Right cardiac atrium (tissue), 5 donors: Measurements from ENCODE around the gene TUBB1. TPM values are rescaled to one million over a fixed set of nuclear protein-coding genes. Genes with fewer than 3 reads are reported as not detected.

Experiments used
- ATAC-seq, 2 donors: fragments of 200-7000 bp; cut with Tn5 transposase; one replicate each; pipeline versions ENCODE4 v1.8.0 to v1.9.1; 2020; ENCODE audit warnings: moderate library complexity in 2 of 2, mild to moderate bottlenecking in 1 of 2
- DNase-seq, 3 donors: peaks; one replicate each; pipeline ENCODE4 v3.0.0-alpha.2; 2020
- H3K27ac ChIP-seq: one replicate; pipeline ENCODE4 v1.5.1; 2013; ENCODE audit warnings: mild to moderate bottlenecking, low read length, control low read depth, moderate library complexity
- H3K27me3 ChIP-seq: one replicate; pipeline ENCODE4 v1.6.1; 2013; ENCODE audit not compliant: control insufficient read depth, insufficient read depth
- H3K4me1 ChIP-seq: one replicate; pipeline ENCODE4 v1.6.1; 2013; ENCODE audit warnings: low read length; ENCODE audit not compliant: control insufficient read depth, insufficient read depth
- H3K4me3 ChIP-seq: one replicate; pipeline ENCODE4 v1.5.1; 2013; ENCODE audit warnings: low read length, control low read depth
- H3K9me3 ChIP-seq: one replicate; pipeline ENCODE4 v1.6.1; 2013; ENCODE audit warnings: low read length; ENCODE audit not compliant: control insufficient read depth
- WGBS: extraction: QIAGEN DNeasy Blood & Tissue Kit; methylation state at CpG from one replicate; pipeline ENCODE4 v1.1.7; 2013; 5-methylcytosine and 5-hydroxymethylcytosine counted together
- intact Hi-C, 4 donors: fragments of 100-400 bp; cut with DNase I; formaldehyde crosslinking; loops; one replicate each; pipeline versions ENCODE4 v1.11.0 to v1.14.0; 2022 to 2023
- polyA plus RNA-seq: library from polyadenylated mRNA; stranded (reverse); fragments of 200-250 nt; gene quantifications from one replicate; pipeline ENCODE4 v1.2.3, GENCODE V29; 2013
- total RNA-seq, 4 donors: library from RNA; stranded (reverse); fragmentation: NEBNext Ultra II Directional; extraction: Animal tissue kit (Norgen Biotek cat#: 25700); gene quantifications; one replicate each; pipeline ENCODE4 v1.2.1, GENCODE V29; 2021
- donor health status: healthy with polysubstance abuse.
- donor health status: DM: no; HTN: yes; CAD: no.
- donor health status: DM: no; HTN: no; CAD: no.
- donor health status: DM: no; HTN: yes; CAD: no; lungs with severe emphysema.
- donor health status: DM: yes; HTN: yes; CAD: no.

Gene TUBB1
- total and polyA plus RNA-seq, 5 donors = 0.09 to 0.17 (median 0.12) TPM; not detected in 1

DNA sequence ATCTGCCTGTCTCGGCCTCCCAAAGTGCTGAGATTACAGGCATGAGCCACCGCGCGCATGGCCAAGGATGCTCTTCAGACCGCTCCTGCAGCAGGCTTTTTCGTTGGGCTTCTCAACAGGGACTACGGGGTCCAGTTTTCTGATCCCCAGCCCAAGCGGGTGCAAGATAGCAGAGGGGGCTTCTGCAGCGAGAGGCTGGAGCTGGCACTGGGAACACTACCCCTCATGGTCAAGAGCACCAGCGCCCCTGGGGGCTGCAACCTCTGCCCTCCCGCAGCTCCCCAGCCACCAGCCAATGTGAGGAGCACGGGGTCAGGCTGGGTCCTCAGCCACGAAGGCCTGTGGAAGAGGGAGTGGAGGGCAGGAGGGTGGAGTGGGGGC, 18.2 kb upstream of the TUBB1 start:
- Histone ChIP-seq H3K4me3 (no peak overlapping the region), H3K4me1 (peaks cover 9% of the 10 kb centered on the region), H3K27ac (no peak overlapping the region), H3K9me3 (no peaks in the 10 kb centered on the region), H3K27me3 (no peaks in the 10 kb centered on the region)
- ATAC-seq (no peak), DNase-seq (no peak)
- intact Hi-C loops = no loop called here
- 88% methylated on average over 13 of the region's 13 CpGs for WGBS

DNA sequence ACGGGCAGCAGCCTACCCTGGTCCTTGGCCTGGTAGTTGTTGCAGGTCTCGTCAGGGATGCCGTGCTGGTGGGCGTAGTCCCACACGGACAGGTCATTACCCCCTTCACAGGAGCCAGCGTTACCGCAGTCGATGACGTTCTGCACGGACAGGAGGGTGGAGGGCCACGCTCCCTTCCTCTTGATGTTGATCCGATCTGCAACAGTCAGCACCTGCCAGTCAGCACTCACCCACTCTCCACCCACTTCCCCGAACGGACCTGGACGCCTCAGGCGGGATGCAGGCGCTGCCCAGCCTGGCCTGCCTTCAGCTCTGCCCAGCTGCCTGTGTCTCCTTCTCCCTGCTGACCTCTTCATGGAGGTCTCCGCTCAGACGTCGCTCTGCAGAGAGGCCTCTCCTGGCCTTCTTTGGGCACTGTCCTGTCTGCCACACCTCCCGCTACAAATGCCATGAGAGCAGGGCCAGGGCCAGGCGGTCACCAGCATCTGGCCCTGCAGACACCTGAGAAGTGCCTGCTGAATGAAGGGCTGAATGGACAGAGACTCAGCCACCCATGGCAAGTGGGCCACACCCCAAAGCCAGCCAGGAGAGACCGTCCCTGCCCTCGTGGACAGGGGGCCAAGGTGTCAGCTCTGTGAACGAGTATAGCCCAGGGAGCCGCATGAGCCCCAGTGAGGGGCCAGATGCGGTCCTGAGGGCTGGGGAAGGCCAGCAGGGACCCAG, 17.6 kb upstream of the TUBB1 start:
- no peak for DNase-seq
- Histone ChIP-seq H3K27ac (no peak overlapping the region), H3K4me1 (peaks cover 9% of the 10 kb centered on the region), H3K27me3 (no peaks in the 10 kb centered on the region), H3K4me3 (no peak overlapping the region), H3K9me3 (no peaks in the 10 kb centered on the region)
- intact Hi-C loops = no loop called here
- WGBS = 87% methylated on average over 27 of the region's 27 CpGs
- ATAC-seq = no peak

DNA sequence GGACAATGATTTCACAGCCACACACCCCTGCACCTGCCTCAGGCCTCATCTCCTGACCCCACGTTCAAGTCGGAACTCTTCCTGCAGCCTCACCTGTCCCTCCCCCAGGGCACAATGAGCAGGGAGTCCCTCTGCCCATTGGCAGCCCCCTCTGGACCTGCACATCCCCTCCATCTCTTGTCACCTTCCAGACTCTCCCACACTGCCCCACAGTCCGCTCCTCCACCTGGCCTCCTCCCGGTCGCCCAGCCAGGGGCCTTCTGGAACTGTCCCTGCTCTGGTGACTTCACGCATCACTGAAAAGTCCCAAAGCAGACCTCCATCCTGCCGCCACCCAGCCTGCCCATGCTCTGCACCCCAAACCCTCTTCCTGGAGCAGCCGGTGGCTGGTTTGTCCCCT, 16.8 kb upstream of the TUBB1 start:
- H3K4me1 ChIP-seq = peaks cover 9% of the 10 kb centered on the region

GRCh38 chr20:59002874-59003399, 16.3 kb upstream of the TUBB1 start:
- no peak overlapping the region for H3K27ac ChIP-seq
- DNase-seq (no peak), ATAC-seq (no peak)
- H3K27me3 ChIP-seq = no peaks in the 10 kb centered on the region
- H3K4me3 ChIP-seq = no peak overlapping the region
- peaks cover 9% of the 10 kb centered on the region for H3K4me1 ChIP-seq
- intact Hi-C loops = no loop called here
- no peaks in the 10 kb centered on the region for H3K9me3 ChIP-seq
- WGBS = 86% methylated on average over 17 of the region's 17 CpGs

More for the DNA sequence above, 16.8 kb upstream of the TUBB1 start:
- intact Hi-C loops = no loop called here
- Histone ChIP-seq H3K4me3 (no peak overlapping the region), H3K27me3 (no peaks in the 10 kb centered on the region), H3K9me3 (no peaks in the 10 kb centered on the region), H3K27ac (no peak overlapping the region)
- 79% methylated on average over 8 of the region's 8 CpGs for WGBS
- no peak for DNase-seq
- ATAC-seq = no peak

DNA sequence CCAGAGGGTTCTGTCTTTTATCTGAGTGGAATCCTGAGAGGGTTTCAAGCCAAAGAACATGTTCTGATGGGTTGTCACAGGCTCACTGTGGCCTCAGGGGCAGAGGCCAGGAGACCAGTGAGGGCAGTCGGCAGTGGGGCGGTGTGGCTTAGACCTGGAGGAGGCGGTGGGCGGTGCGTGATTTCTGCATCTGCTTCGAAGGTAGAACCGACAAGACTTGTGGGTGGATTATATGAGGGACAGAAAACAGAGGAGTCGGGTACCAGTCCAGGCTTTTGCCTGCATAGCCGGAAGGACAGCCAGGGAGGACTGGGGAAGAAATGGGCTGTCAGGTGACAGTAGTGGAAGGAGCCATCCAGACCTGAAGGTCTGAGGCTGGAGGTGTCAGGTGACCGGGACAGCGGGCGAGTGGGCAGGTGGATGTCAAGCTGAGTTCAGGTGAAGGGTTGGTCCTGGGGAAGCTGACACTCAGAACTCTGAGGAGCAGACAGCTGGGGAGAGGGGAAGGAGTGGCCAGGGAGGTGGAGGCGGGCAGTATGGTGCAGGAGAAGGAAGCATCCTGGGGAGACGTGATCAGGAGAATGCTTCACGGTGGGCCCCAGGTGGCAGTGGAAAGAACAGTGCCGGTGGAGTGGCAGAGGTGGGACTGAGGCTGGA, 15.3 kb upstream of the TUBB1 start:
- no peaks in the 10 kb centered on the region for H3K9me3 ChIP-seq
- no peaks in the 10 kb centered on the region for H3K27me3 ChIP-seq
- H3K4me3 ChIP-seq = no peak overlapping the region
- 86% methylated on average over 16 of the region's 16 CpGs for WGBS
- no peak overlapping the region for H3K27ac ChIP-seq
- ATAC-seq (no peak), DNase-seq (no peak)
- intact Hi-C loops = no loop called here
- peaks cover 9% of the 10 kb centered on the region for H3K4me1 ChIP-seq

GRCh38 chr20:59004493-59004762, 14.8 kb upstream of the TUBB1 start:
- Histone ChIP-seq H3K9me3 (no peaks in the 10 kb centered on the region), H3K4me3 (no peak overlapping the region), H3K27ac (no peak overlapping the region), H3K27me3 (no peaks in the 10 kb centered on the region), H3K4me1 (peaks cover 9% of the 10 kb centered on the region)
- ATAC-seq = no peak
- DNase-seq = peak; percentile 48 to 86 (median 80)
- intact Hi-C loops = no loop called here
- WGBS = 58% methylated on average over 4 of the region's 4 CpGs

GRCh38 chr20:59004763-59005522, 14.3 kb upstream of the TUBB1 start:
- DNase-seq (peak; percentile 61 to 87 (median 86)), ATAC-seq (peak; percentile 63 to 71)
- H3K27ac ChIP-seq = no peak overlapping the region
- no peaks in the 10 kb centered on the region for H3K9me3 ChIP-seq
- H3K4me1 ChIP-seq = peaks cover 9% of the 10 kb centered on the region
- H3K4me3 ChIP-seq = no peak overlapping the region
- H3K27me3 ChIP-seq = no peaks in the 10 kb centered on the region
- WGBS = 41% methylated on average over 17 of the region's 17 CpGs
- intact Hi-C loops = no loop called here

- 76% methylated on average over 3 of the region's 3 CpGs for WGBS
- intact Hi-C loops = no loop called here
- Histone ChIP-seq H3K4me3 (peak overlapping the region; percentile 76), H3K27me3 (no peaks in the 10 kb centered on the region), H3K9me3 (no peaks in the 10 kb centered on the region), H3K4me1 (peaks cover 9% of the 10 kb centered on the region), H3K27ac (peak overlapping the region; percentile 13)
- ATAC-seq = no peak
- DNase-seq = no peak
Measured at GRCh38 chr20:59005523-59006166, 13.6 kb upstream of the TUBB1 start.

DNA sequence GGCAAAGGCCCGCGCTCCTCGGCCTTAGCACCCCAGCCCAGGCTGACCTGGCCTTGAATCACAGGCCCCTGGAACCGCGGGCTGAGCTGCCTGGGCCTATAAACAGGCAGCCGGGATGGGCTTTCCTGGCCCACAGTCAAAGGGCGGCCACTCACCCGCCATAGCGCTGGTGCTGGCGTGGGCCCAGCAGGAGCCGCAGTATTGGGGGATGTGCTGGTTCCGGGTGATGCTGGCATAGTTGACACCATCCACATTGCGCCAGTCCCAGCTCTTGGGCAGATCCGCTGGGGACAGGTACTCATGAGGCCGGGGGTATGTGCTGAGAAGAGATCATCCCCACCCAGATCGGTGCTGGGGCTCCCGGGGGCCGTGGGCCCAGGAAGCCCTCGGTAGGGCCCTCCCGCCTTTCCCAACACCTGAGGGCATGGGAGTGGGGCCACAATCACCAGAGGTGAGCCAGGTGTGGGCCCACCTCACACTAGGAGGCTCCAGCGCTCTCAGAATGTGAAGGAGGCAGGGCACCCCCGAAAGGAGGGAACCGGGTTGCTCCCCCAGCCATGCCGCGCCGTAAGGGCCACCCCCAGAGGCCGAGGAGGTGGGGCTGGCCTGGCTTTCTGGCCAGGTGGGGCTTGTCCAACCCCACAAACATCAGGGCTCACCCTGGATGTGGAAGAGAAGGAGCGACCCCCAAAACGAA, 12.9 kb upstream of the TUBB1 start:
- H3K9me3 ChIP-seq = no peaks in the 10 kb centered on the region
- ATAC-seq (peak; percentile 7 to 38), DNase-seq (peak in 2 of 3 donors; percentile 63 to 73)
- peak overlapping the region; percentile 76 for H3K4me3 ChIP-seq
- intact Hi-C loops = no loop called here
- WGBS = 34% methylated on average over 29 of the region's 29 CpGs
- peaks cover 11% of the 10 kb centered on the region for H3K4me1 ChIP-seq
- H3K27me3 ChIP-seq = no peaks in the 10 kb centered on the region
- peak overlapping the region; percentile 33 for H3K27ac ChIP-seq

DNA sequence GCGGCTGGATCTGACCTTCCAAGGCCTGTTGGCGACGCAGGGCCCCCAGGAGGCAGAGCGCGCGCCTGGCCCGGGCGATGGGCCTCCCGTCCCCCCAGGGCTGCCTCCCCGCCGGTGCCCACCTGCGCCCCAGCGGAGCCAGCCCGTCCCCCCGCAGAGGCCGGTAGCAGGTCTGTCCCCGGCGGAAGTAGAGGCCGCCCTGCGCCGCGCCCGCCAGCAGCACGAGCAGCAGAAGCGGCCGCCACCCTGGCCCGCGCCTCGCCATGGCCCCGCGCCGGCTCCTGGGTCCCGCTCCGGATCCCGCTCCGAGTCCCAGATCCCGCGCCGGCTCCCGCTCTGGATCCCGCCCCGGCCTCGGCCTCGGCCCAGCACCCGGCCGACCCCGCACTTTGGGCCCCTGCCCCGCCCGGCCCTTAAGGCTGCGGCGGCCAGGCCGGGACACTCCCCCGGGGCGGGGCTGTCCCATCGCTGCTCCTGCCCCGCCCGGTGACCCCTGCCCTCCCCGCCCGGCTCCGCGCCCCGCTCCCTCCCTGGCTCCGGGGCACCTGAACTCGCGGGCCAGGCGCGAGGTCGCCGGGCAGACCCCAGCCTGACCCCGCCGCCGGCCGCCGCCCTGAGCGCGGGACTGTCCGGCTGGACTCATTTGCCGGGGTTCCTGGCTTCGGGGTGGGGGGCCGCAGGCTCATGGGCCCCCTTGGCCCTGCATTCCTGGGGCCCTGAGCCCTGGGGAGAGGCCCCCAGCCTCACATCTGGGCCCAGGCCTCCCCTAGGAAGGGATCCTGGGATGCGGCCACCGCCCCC, 12.2 kb upstream of the TUBB1 start, which contains the start of gene CTSZ:
CTSZ (minus strand) TSS at position 391 of the 801 bp plus-strand sequence; CDS start at position 265, 126 bp downstream.
- intact Hi-C loops = no loop called here
- H3K27ac ChIP-seq = peak within 1 kb of the TSS; percentile 33
- DNase-seq = peak; percentile 80 to 93 (median 89)
- no peaks in the 10 kb centered on the region for H3K9me3 ChIP-seq
- 5% methylated on average over 82 of the region's 82 CpGs for WGBS
- H3K4me3 ChIP-seq = peak within 1 kb of the TSS; percentile 76
- peak; percentile 72 to 86 for ATAC-seq
- H3K27me3 ChIP-seq = no peaks in the 10 kb centered on the region
- H3K4me1 ChIP-seq = peaks cover 12% of the 10 kb centered on the region
